Ramos (cell line): ENCODE results near the gene PNMA8C.
"Not testable (repeated sequence)": the region's sequence is repeated elsewhere in the genome, so short reads cannot be mapped to it uniquely, and the experiment has no call there.

ENCODE experiments used
- in situ Hi-C: fragments of 300-500 bp; cut with MboI; formaldehyde crosslinking; loops from one replicate; pipeline ENCODE4 v1.14.3; 2022; ENCODE audit warnings: low sequenced_read_pairs; ENCODE audit not compliant: unreplicated experiment

Gene PNMA8C

DNA sequence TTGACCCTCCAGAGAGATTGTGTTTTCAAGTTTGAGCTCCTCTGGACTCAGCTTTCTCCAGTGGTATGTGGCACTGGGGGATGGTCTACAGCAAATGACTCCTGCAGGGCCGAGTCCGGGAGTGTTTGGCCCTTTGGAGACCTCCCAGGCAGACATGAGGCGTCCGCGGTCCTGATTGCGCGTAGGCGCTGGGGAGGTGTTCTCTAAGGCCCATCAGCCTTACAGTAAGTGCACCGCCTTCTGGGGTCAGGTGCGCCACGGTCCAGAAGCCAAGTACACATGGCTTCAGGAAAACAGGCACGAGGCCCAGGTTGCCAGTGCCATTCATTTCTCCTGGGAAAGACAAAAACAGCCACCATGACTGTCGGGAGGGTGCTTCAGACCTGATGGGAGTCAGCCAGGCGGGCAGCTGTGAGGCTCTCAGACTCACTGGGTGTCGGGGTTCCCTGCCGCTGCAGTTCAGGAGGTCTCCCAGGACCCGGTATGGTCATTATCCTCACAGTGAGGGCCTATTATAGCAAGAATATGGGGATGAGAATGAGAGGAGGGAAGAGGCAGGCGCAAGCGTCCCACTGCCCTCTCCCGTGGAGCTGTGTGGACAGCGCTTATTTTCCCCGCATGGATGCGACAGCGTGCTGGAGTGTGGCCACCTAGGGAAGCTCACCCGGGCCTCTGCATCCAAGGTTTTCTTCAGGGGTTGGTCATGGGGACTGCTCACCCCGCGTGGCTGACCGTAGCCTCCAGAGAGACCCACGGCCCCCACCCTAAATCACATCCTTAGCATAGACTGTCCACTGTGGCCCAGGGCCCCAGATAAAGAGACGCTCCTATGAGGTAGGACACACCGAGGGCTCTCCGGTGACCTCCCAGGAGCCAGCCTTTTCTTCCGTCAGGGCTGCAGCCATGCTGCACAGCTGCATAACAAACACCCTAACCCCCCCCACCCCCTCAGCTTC is 37.2 kb downstream of the PNMA8C start:
- in situ Hi-C loops, result no loop called here

DNA sequence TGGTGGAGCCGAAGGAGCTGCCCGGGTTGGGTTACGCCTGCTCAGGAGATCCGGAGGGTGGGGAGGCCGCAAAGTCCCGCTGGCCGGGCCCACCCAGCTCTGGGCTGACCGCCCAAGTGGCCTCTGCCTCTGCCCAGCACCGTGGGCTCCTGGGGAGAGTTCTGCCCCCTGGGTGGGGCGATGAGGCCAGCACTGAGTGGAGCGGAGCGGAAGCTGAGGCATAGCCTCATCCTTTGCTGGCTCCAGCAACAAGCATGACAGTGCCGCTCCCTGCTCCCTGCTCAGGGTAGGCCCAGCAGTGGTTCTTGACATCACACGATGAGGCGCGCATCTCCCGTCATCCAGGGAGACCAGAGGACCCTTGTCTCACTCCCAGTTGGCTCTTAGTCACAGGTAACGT is 37.9 kb downstream of the PNMA8C start:
- in situ Hi-C loops, result no loop called here

- in situ Hi-C loops, result no loop called here
Observed at GRCh38 chr19:46390121-46390858, 38.4 kb downstream of the PNMA8C start.

GRCh38 chr19:46388311-46389095 is 40.2 kb downstream of the PNMA8C start:
- in situ Hi-C loops, result no loop called here

GRCh38 chr19:46387713-46388130 is 41.0 kb downstream of the PNMA8C start:
- in situ Hi-C loops, result no loop called here

DNA sequence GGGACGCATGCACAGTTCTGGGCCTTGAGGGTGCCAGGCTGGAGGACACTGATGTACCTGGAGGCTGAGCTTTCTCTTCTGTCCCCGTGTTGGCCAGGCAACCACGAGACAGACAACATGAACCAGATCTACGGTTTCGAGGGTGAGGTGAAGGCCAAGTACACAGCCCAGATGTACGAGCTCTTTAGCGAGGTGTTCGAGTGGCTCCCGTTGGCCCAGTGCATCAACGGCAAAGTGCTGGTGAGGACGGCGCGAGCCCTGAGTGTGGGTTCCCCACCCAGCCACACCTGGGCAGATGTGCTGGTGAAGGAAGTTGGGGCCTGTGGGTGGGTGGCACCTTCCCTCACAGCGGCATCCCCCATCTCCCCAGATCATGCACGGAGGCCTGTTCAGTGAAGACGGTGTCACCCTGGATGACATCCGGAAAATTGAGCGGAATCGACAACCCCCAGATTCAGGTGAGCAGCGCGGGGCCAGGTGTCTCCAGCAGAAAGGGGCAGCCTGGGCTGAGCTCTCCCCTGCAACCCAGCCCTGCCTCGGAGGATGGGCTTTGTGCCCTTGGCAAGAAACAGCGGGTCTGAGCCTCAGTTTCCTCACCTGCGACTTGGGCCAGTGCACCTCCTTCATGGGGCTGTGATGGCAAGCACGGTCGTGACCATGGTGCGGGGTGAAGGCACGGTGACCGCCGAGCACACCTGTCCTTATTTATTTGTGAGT is 41.6 kb downstream of the PNMA8C start:
- in situ Hi-C loops, result no loop called here

- in situ Hi-C loops, result no loop called here
Observed at GRCh38 chr19:46386151-46386550, 42.6 kb downstream of the PNMA8C start.

DNA sequence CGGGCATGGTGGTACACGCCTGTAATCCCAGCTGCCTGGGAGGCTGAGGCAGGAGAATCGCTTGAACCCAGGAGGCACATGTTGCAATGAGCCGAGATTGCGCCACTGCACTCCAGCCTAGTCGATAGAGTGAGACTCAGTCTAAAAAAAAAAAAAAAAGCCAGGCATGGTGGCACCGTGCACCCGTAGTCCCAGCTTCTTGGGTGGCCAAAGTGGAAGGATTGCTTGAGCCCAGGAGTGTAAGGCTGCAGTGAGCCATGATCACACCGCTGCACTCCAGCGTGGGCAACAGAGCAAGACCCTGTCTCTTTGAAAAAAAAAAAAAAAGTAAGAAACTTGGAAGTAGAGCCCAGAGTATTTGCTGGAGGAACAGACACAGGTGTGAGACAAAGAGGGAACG is 43.1 kb downstream of the PNMA8C start:
- in situ Hi-C loops, result no loop called here

DNA sequence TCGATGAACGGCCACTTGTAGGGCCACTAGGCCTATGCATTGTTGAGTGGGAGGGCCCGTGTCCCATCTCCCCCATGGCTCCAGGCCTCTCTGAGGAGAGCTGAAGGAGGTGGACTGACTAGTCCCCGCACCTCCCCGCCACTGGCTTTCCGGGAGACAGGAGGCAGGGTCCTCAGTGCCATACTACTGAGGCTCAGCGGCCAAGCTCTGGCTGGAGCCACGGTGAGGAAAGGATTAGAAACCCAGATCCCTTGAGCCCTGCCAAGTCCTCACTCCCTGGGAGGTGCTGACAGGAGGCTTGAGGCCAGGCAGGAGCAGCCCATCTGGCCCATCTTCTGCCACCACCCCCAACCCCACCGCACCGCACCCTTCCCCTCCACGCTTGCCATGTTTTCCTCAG is 44.3 kb downstream of the PNMA8C start:
- in situ Hi-C loops, result no loop called here

DNA sequence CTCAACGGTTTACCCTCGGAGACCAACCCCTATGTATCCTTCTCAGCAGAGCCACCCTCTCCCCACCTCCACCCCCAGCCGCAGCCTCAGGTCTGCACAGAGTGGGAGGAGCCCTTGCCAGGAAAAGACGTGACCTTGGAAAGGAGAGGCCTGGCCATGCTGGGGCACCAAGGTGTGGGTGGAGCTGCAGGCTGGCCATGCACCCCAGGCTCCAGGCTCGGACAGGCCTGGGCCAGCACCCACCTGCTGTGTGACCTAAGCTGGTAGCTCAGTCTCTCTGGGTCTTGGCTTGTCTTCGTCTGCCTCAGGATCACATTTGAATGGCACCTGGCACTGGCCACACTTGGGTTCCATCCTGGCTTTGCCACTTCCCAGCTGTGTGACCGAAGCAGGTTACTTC is 44.9 kb downstream of the PNMA8C start:
- in situ Hi-C loops, result no loop called here

GRCh38 chr19:46383171-46383815 is 45.4 kb downstream of the PNMA8C start:
- in situ Hi-C loops, result no loop called here

DNA sequence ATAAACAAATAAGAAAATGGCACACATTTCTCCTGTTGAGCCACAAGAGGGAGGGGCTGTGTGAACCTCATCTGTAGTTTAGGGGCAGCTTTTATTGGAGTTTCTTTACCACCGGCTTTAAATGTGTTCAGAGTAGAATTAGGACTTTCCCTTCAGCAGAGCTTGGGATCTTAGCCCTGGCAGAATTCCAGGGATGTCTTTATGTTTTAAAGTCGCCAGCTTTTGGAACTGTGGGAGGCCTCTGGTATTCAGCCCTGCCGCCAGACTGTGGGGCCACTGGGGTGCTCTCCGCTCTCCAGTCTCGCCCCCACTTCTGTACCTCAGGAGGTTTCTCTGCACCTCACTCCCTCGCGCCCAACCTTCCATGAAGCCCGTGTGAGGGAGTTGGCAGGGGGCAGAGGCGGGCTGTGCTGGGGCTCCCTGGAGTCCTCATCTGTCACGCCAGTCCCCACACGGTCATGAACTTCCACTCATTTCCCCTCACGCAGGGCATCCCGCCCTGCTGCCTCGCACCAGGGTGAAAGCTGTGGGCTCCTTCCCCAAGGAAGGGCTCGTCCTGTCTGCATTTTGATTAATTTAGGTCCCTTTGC is 46.9 kb downstream of the PNMA8C start:
- in situ Hi-C loops, result no loop called here

GRCh38 chr19:46381346-46381745 is 47.4 kb downstream of the PNMA8C start:
- in situ Hi-C loops, result no loop called here

DNA sequence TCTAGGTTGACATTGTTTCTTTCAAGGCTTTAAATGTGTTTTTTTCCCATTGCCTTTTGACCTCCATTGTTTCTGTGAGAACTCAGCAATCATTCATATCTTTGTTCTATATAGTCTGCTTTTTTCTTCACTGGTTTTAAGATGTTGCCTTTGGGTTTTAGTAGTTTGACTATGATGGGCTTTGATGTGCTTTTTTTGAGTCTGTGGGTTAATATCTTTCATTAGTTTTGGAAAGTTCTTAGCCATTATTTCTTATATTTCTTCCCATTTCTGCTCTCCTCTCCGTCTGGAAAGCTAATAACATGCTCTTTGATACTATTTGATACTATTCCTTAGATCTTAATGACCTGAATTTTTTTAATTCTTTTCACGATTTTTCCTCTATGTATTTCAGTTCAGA is 48.0 kb downstream of the PNMA8C start:
- in situ Hi-C loops, result no loop called here

GRCh38 chr19:46378268-46378667 is 50.5 kb downstream of the PNMA8C start:
- in situ Hi-C loops, result no loop called here

DNA sequence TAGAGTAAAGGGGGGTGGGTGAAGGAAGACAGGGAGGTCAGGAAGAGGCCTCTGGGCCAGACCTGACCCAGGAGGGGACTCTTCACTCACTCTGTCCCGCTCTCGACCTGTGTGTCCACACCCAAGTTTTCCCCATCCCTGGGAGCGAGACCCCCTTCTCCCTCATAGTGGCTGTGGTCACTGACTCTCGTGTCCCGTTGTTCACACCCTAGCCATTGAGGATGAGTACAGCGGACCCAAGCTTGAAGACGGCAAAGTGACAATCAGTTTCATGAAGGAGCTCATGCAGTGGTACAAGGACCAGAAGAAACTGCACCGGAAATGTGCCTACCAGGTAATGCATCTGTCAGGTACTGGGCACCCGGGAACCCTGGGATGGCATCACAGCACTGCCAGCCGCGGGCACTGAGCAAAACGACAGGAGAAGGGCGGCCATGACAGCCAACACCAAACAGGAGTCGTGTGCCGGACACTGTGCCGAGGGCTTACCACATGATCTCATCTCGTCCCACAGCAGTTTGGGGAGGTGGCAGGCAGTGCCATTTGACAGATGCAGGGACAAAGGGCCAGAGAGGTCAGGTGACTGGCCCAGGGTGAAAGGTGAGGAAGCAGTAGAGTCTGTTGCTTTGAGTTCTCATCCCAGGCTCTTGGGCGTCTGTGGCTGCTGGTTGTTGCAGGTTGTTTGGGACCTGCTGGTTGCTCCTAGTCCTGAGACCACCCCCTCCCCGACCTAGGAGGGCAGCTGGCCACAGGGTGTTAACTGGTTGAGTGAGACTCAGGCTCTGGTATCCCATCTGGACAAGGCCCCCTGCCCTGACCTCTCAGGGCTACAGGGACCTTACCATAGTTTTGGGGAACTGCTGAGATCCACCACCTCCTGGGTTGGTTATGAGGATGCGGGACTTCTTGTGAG is 52.2 kb downstream of the PNMA8C start:
- in situ Hi-C loops, result no loop called here

- in situ Hi-C loops, result not testable (repeated sequence)
Observed at GRCh38 chr19:46375476-46376067, 53.2 kb downstream of the PNMA8C start.
